Measurements from ENCODE around the gene MYO1B.
A peak's percentile ranks its signal among the peaks of the same experiment; 100 is the strongest.
"Not testable (repeated sequence)": the region's sequence is repeated elsewhere in the genome, so short reads cannot be mapped to it uniquely, and the experiment has no call there.

The MYO1B gene

GRCh38 chr2:191415858-191416257 lies 170.7 kb downstream of the MYO1B start:
- no peak for DNase-seq

GRCh38 chr2:191417746-191418145 lies 172.5 kb downstream of the MYO1B start:
- no peak for DNase-seq

- DNase-seq, result peak; percentile 31
Observed at GRCh38 chr2:191421950-191422349, 176.7 kb downstream of the MYO1B start.

- DNase-seq, result no peak
Observed at GRCh38 chr2:191427031-191427430, 181.8 kb downstream of the MYO1B start.

- no peak for DNase-seq
Observed at GRCh38 chr2:191428141-191428540, 182.9 kb downstream of the MYO1B start.

- DNase-seq, result no peak
Observed at GRCh38 chr2:191430476-191430875, 185.3 kb downstream of the MYO1B start.

- DNase-seq, result no peak
Observed at GRCh38 chr2:191432121-191432520, 186.9 kb downstream of the MYO1B start.

- no peak for DNase-seq
Observed at GRCh38 chr2:191434072-191434471, 188.9 kb downstream of the MYO1B start.

GRCh38 chr2:191435141-191435540 lies 189.9 kb downstream of the MYO1B start:
- no peak for DNase-seq

GRCh38 chr2:191436368-191437055 lies 191.3 kb downstream of the MYO1B start:
- no peak for DNase-seq

- no peak for DNase-seq
Observed at GRCh38 chr2:191439481-191439880, 194.3 kb downstream of the MYO1B start.

- no peak for DNase-seq
Observed at GRCh38 chr2:191441496-191442214, 196.5 kb downstream of the MYO1B start.

GRCh38 chr2:191443446-191443845 lies 198.2 kb downstream of the MYO1B start:
- no peak for DNase-seq

GRCh38 chr2:191446910-191447309 lies 201.7 kb downstream of the MYO1B start:
- DNase-seq, result no peak

- DNase-seq, result no peak
Observed at GRCh38 chr2:191451116-191451515, 205.9 kb downstream of the MYO1B start.

GRCh38 chr2:191452065-191452464 lies 206.9 kb downstream of the MYO1B start:
- DNase-seq, result no peak

GRCh38 chr2:191453761-191454160 lies 208.6 kb downstream of the MYO1B start:
- DNase-seq, result no peak

- not testable (repeated sequence) for DNase-seq
Observed at GRCh38 chr2:191456506-191456905, 211.3 kb downstream of the MYO1B start.

- no peak for DNase-seq
Observed at GRCh38 chr2:191459158-191459557, 214.0 kb downstream of the MYO1B start.

- no peak for DNase-seq
Observed at GRCh38 chr2:191462370-191462769, 217.2 kb downstream of the MYO1B start.

GRCh38 chr2:191463790-191464189 lies 218.6 kb downstream of the MYO1B start:
- no peak for DNase-seq

- no peak for DNase-seq
Observed at GRCh38 chr2:191465766-191466420, 220.7 kb downstream of the MYO1B start.

GRCh38 chr2:191467113-191467512 lies 221.9 kb downstream of the MYO1B start:
- no peak for DNase-seq

GRCh38 chr2:191470306-191470705 lies 225.1 kb downstream of the MYO1B start:
- DNase-seq, result no peak
